GM21528 (cell line): ENCODE measurements around the gene CCDC141.
"Not testable (repeated sequence)": the region's sequence is repeated elsewhere in the genome, so short reads cannot be mapped to it uniquely, and the experiment has no call there.

Source experiments
- ATAC-seq: cut with Tn5 transposase; IDR thresholded peaks from one replicate; pipeline ENCODE4 v1.9.1; 2021; ENCODE audit warnings: mild to moderate bottlenecking, moderate library complexity; ENCODE audit not compliant: unreplicated experiment, low FRiP score

The CCDC141 gene

GRCh38 chr2:179049546-179050311, at the start of gene CCDC141:
CCDC141 (minus strand) TSS chr2:179050137; CDS start chr2:179049941, 196 bp downstream.
- peak; percentile 74 for ATAC-seq

GRCh38 chr2:179098080-179098689, 48.2 kb upstream of the CCDC141 start:
- no peak for ATAC-seq

GRCh38 chr2:179097131-179097530, 47.2 kb upstream of the CCDC141 start:
- no peak for ATAC-seq

GRCh38 chr2:179096090-179096489, 46.2 kb upstream of the CCDC141 start:
- ATAC-seq = peak; percentile 98

GRCh38 chr2:179092912-179093311, 43.0 kb upstream of the CCDC141 start:
- not testable (repeated sequence) for ATAC-seq

GRCh38 chr2:179082697-179083096, 32.8 kb upstream of the CCDC141 start:
- ATAC-seq = no peak

GRCh38 chr2:179081954-179082353, 32.0 kb upstream of the CCDC141 start:
- ATAC-seq = no peak

GRCh38 chr2:179072527-179072926, 22.6 kb upstream of the CCDC141 start:
- no peak for ATAC-seq

- no peak for ATAC-seq
Measured at GRCh38 chr2:179071810-179072355, 21.9 kb upstream of the CCDC141 start.

- no peak for ATAC-seq
Measured at GRCh38 chr2:179070895-179071294, 21.0 kb upstream of the CCDC141 start.

GRCh38 chr2:179069685-179070084, 19.7 kb upstream of the CCDC141 start:
- no peak for ATAC-seq

GRCh38 chr2:179068991-179069643, 19.2 kb upstream of the CCDC141 start:
- ATAC-seq = no peak

GRCh38 chr2:179059026-179059700, 9.2 kb upstream of the CCDC141 start:
- peak; percentile 90 for ATAC-seq

GRCh38 chr2:179057737-179058136, 7.8 kb upstream of the CCDC141 start:
- no peak for ATAC-seq

- ATAC-seq = not testable (repeated sequence)
Measured at GRCh38 chr2:179053568-179053967, 3.6 kb upstream of the CCDC141 start.

- no peak for ATAC-seq
Measured at GRCh38 chr2:179051250-179051649, 1.3 kb upstream of the CCDC141 start.

- no peak for ATAC-seq
Measured at GRCh38 chr2:179050755-179051154, 818 bp upstream of the CCDC141 start.

- ATAC-seq = peak; percentile 43
Measured at GRCh38 chr2:179049203-179049545, 763 bp downstream of the CCDC141 start.

- no peak for ATAC-seq
Measured at GRCh38 chr2:179048099-179048498, 1.8 kb downstream of the CCDC141 start.

GRCh38 chr2:179045602-179046001, 4.3 kb downstream of the CCDC141 start:
- ATAC-seq = not testable (repeated sequence)

- no peak for ATAC-seq
Measured at GRCh38 chr2:179044500-179044899, 5.4 kb downstream of the CCDC141 start.
